Activated CD4-positive, alpha-beta memory T cell treated with anti-CD3 and anti-CD28 coated beads, Interleukin-2, amount 10 ng/mL, durations not matched to agents 7 days and 5 days (primary cell): ENCODE measurements around the gene MAFG. TPM values are rescaled to one million over a fixed set of nuclear protein-coding genes. Genes with fewer than 3 reads are reported as not detected.
"Not testable (repeated sequence)": the region's sequence is repeated elsewhere in the genome, so short reads cannot be mapped to it uniquely, and the experiment has no call there.

Source experiments
- CTCF ChIA-PET: fragments of 350-600 bp; sonication (Branson Sonifier 250); formaldehyde crosslinking; loops from one replicate; lab custom pipeline; 2021; ENCODE audit warnings: antibody characterized with exemption, inconsistent platforms; lab: Charles Lee
- POLR2A ChIA-PET: fragments of 350-600 bp; sonication (Branson Sonifier 250); formaldehyde crosslinking; loops from one replicate; lab custom pipeline; 2021; ENCODE audit warnings: antibody characterized with exemption; lab: Charles Lee
- DNase-seq: peaks from one replicate; pipeline ENCODE4 v3.0.0-alpha.2; 2020
- H3K27ac Mint-ChIP-seq: one replicate; pipeline ENCODE4 v1.8.0; 2021; ENCODE audit warnings: mild to moderate bottlenecking, mixed read lengths
- H3K27me3 Mint-ChIP-seq: one replicate; pipeline ENCODE4 v1.8.0; 2021; ENCODE audit warnings: mixed read lengths
- H3K36me3 Mint-ChIP-seq: one replicate; pipeline ENCODE4 v1.8.0; 2021; ENCODE audit warnings: low read depth, mixed read lengths
- H3K4me1 Mint-ChIP-seq: one replicate; pipeline ENCODE4 v1.8.0; 2021; ENCODE audit warnings: mixed read lengths
- H3K4me3 Mint-ChIP-seq: one replicate; pipeline ENCODE4 v1.8.0; 2021; ENCODE audit warnings: mild to moderate bottlenecking, mixed read lengths
- H3K9me3 Mint-ChIP-seq: one replicate; pipeline ENCODE4 v1.8.0; 2021; ENCODE audit warnings: mixed read lengths
- total RNA-seq, 2 experiments: library from RNA; stranded (reverse); gene quantifications; one replicate each; pipeline ENCODE4 v1.2.3, GENCODE V29; 2021

Gene MAFG
- total RNA-seq, 2 experiments from 2014 or later, result 35.2 to 36.5 TPM

GRCh38 chr17:81955756-81956544 is 28.4 kb upstream of the MAFG start:
- Mint-ChIP-seq H3K36me3 (no peaks in the 10 kb centered on the region), H3K4me1 (peaks cover 4% of the 10 kb centered on the region)
- POLR2A ChIA-PET, result no interaction called here

GRCh38 chr17:81955058-81955681 is 27.6 kb upstream of the MAFG start:
- Mint-ChIP-seq H3K36me3 (no peaks in the 10 kb centered on the region), H3K9me3 (no peaks in the 10 kb centered on the region), H3K27me3 (peaks cover 22% of the 10 kb centered on the region), H3K27ac (no peak overlapping the region), H3K4me1 (peaks cover 4% of the 10 kb centered on the region), H3K4me3 (no peak overlapping the region)
- no peak for DNase-seq
- ChIA-PET POLR2A (interaction anchor here (0.9 kb wide), 1 partner anchor 23 kb away, joined by 3 read pairs; no protein-coding TSS in a partner anchor), CTCF (interaction anchor here (0.7 to 1.0 kb wide), 2 partner anchors 66 to 207 kb away, joined by 3 read pairs; no protein-coding TSS in a partner anchor)

More at GRCh38 chr17:81955756-81956544, 28.4 kb upstream of the MAFG start:
- no peak for DNase-seq
- H3K27ac Mint-ChIP-seq, result no peak overlapping the region
- H3K27me3 Mint-ChIP-seq, result peaks cover 19% of the 10 kb centered on the region
- no peak overlapping the region for H3K4me3 Mint-ChIP-seq
- no peaks in the 10 kb centered on the region for H3K9me3 Mint-ChIP-seq
- CTCF ChIA-PET, result interaction anchor here (0.7 to 1.0 kb wide), 2 partner anchors 65 to 206 kb away, joined by 3 read pairs; no protein-coding TSS in a partner anchor

GRCh38 chr17:81954131-81955057 is 26.9 kb upstream of the MAFG start:
- H3K9me3 Mint-ChIP-seq, result no peaks in the 10 kb centered on the region
- H3K36me3 Mint-ChIP-seq, result no peaks in the 10 kb centered on the region
- CTCF ChIA-PET, result interaction anchor here (0.7 to 1.2 kb wide), 5 partner anchors 10 to 744 kb away, joined by 3 to 5 read pairs (median 3); partner anchors contain the start of genes MAFG and RAB40B
- H3K27me3 Mint-ChIP-seq, result peaks cover 22% of the 10 kb centered on the region
- no peak overlapping the region for H3K27ac Mint-ChIP-seq
- POLR2A ChIA-PET, result interaction anchor here (0.8 to 1.1 kb wide), 3 partner anchors 11 to 69 kb away, joined by 3 read pairs; partner anchors contain the start of gene LRRC45
- DNase-seq, result no peak
- peaks cover 4% of the 10 kb centered on the region for H3K4me1 Mint-ChIP-seq
- no peak overlapping the region for H3K4me3 Mint-ChIP-seq

DNA sequence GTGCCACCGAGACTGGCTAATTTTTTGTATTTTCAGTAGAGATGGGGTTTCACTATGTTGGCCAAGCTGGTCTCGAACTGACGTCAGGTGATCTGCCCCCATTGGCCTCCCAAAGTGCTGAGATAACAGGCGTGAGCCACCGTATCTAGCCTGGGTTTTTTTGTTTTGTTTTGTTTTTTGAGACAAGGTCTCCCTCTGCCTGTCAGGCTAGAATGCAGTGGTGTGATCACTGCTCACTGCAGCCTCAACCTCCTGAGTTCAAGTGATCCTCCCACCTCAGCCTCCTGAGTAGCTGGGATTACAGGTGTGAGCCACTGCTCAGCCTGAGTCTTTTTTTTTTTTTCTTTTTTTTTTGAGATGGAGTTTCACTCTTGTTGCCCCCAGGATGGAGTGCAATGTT is 25.9 kb upstream of the MAFG start:
- DNase-seq, H3K27ac Mint-ChIP-seq, H3K9me3 Mint-ChIP-seq, H3K4me3 Mint-ChIP-seq, H3K36me3 Mint-ChIP-seq, H3K4me1 Mint-ChIP-seq: not testable (repeated sequence)
- POLR2A ChIA-PET, result interaction anchor here (1.1 kb wide), 1 partner anchor 10 kb away, joined by 3 read pairs; no protein-coding TSS in a partner anchor
- CTCF ChIA-PET, result interaction anchor here (0.7 to 1.2 kb wide), 4 partner anchors 9 to 68 kb away, joined by 3 to 5 read pairs (median 3); partner anchors contain the start of gene MAFG
- peaks cover 15% of the 10 kb centered on the region for H3K27me3 Mint-ChIP-seq

DNA sequence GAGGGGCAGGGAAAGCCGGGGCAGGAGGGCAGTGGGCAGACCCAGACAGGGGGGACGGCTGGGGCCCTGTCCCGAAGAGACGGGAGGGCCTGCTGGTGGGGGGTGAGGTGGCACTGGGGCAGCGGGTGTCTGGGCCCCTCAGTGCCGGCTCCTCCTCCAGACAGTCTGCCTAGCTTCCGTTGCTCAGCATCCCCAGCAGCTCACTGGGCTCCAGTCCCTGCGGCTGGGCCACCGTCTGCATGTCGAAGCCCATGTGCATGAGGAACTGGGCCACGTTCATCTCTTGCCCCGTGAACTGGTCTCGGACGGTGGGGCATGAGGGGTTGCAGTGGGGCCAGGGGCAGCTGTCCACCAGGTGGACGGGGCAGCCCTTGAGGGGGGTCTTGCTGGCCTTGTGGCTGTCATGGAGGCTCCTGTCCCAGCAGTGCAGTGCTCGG is 25.3 kb upstream of the MAFG start:
- POLR2A ChIA-PET, result interaction anchor here (1.3 kb wide), 1 partner anchor 24 kb away, joined by 3 read pairs; no protein-coding TSS in a partner anchor
- no peaks in the 10 kb centered on the region for H3K36me3 Mint-ChIP-seq
- DNase-seq, result no peak

DNA sequence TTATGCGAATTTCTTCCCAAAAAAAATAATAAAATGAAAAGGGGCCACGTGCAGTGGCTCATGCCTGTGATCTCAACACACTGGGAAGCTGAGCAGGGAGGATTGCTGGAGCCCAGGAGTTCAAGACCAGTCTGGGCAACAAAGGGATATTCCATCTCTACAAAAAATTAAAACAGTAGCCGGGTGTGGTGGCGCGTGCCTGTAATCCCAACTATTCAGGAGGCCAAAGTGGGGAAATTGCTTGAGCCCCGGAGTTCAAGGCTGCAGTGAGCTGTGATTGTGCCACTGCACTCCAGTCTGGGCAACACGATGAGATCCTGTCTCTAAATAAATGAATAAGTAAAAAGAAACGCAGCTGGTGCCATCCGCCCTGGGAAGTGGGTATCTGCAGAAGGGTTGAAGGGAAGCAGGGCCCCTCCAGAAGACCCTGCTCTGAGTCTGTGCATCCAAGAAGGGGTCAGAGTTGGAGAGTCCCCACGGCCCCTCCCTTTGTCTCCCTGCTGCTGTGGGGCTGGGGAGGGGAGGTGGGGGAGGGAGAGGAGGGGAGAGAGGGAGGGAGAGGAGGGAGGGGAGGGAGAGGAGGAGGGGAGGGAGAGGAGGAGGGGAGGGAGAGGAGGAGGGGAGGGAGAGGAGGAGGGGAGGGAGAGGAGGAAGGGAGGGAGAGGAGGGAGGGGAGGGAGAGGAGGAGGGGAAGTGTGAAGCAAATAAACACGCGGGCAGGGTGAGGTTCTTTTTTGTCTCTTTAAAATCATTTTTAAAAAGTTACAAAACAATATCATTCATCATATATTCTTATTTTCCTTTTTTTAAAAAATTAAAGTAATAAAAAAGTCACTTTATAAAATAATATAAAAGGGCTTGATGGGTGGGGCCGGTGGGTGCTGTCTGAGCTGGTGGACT is 24.5 kb upstream of the MAFG start:
- Mint-ChIP-seq H3K4me1 (no peaks in the 10 kb centered on the region), H3K9me3 (no peaks in the 10 kb centered on the region), H3K27ac (no peak overlapping the region), H3K36me3 (no peaks in the 10 kb centered on the region), H3K4me3 (no peak overlapping the region), H3K27me3 (peaks cover 5% of the 10 kb centered on the region)
- ChIA-PET POLR2A (interaction anchor here (1.3 kb wide), 1 partner anchor 25 kb away, joined by 3 read pairs; no protein-coding TSS in a partner anchor), CTCF (no interaction called here)
- DNase-seq, result no peak

More for the DNA sequence above, 25.3 kb upstream of the MAFG start:
- no peaks in the 10 kb centered on the region for H3K9me3 Mint-ChIP-seq
- CTCF ChIA-PET, result no interaction called here
- H3K27ac Mint-ChIP-seq, result no peak overlapping the region
- no peaks in the 10 kb centered on the region for H3K4me1 Mint-ChIP-seq
- no peak overlapping the region for H3K4me3 Mint-ChIP-seq
- H3K27me3 Mint-ChIP-seq, result peaks cover 10% of the 10 kb centered on the region

- peaks cover 5% of the 10 kb centered on the region for H3K27me3 Mint-ChIP-seq
Observed at GRCh38 chr17:81950501-81950900, 23.0 kb upstream of the MAFG start.

DNA sequence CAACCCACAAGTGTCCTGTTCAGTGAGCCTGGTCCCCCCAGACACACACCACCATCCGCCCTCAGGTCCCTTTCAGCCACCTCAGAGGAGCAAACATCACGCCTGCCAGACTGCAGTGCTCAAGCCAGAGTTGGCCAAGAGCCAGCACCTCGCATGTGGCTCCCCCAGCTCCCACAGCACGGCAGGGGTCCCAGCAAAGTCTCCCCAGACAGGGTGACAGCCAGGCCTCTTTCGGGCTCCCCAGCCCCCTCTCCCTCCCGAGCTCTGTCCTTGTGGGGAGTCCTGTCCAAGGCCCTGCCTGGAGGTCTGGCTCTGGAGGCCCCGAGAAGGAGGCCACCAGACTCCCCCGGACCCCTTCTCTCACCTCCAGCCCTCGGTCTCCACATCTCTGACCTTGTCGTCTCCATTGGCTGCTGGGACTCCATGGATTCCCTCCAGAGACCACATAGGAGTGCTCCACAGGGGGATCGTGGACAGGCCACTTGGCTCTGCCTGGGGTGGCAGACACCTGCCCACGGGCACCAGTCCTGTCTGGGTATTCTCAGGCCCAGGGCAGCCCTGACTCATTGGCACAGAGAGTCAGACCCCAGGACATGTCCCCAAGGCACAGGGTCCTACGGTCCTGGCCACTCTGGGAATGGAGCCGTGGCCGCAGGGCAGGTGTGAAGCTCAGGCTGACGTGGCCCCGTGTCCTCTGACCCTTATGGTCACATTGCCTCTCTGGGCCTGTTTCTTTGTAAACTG is 21.3 kb upstream of the MAFG start:
- Mint-ChIP-seq H3K36me3 (no peaks in the 10 kb centered on the region), H3K9me3 (no peaks in the 10 kb centered on the region), H3K4me1 (no peaks in the 10 kb centered on the region), H3K27ac (no peak overlapping the region), H3K27me3 (peaks cover 5% of the 10 kb centered on the region), H3K4me3 (no peak overlapping the region)
- CTCF ChIA-PET, result no interaction called here
- POLR2A ChIA-PET, result no interaction called here
- DNase-seq, result no peak

More at GRCh38 chr17:81950501-81950900, 23.0 kb upstream of the MAFG start:
- Mint-ChIP-seq H3K4me1 (no peaks in the 10 kb centered on the region), H3K36me3 (no peaks in the 10 kb centered on the region), H3K27ac (no peak overlapping the region), H3K9me3 (no peaks in the 10 kb centered on the region), H3K4me3 (no peak overlapping the region)
- CTCF ChIA-PET, result no interaction called here
- POLR2A ChIA-PET, result interaction anchor here (1.2 kb wide), 1 partner anchor 223 kb away, joined by 3 read pairs; no protein-coding TSS in a partner anchor
- DNase-seq, result no peak

DNA sequence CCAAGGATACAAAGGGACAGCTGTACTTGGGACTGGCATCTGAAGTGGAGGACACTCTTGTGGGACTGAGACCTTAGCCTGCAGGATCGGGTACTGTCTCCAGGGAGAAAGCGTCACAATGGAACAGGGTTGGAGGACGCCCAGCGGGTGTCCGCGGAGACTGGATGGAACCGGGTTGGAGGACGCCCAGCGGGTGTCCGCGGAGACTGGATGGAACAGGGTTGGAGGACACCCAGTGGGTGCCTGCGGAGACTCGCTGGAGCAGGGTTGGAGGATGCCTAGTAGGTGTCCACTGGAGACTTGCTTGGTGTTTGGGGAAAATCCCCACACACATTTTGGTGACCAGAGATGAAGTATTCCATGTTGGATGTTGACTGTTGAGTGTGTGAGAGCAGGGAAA is 19.7 kb upstream of the MAFG start, which contains the start of gene MYADML2:
Gene MYADML2, minus strand, starts transcription at position 45 of the 400 bp plus-strand sequence. CDS start 5,492 bp downstream, outside the sequence.
- no peak for DNase-seq
- ChIA-PET CTCF (no interaction called here), POLR2A (no interaction called here)
- H3K4me3 Mint-ChIP-seq, result no peak within 1 kb of the TSS
- H3K36me3 Mint-ChIP-seq, result no peaks in the 10 kb centered on the region
- no peaks in the 10 kb centered on the region for H3K9me3 Mint-ChIP-seq
- H3K27me3 Mint-ChIP-seq, result peaks cover 2% of the 10 kb centered on the region
- no peak within 1 kb of the TSS for H3K27ac Mint-ChIP-seq
- no peaks in the 10 kb centered on the region for H3K4me1 Mint-ChIP-seq

- no peaks in the 10 kb centered on the region for H3K27me3 Mint-ChIP-seq
- no peaks in the 10 kb centered on the region for H3K9me3 Mint-ChIP-seq
- ChIA-PET CTCF (interaction anchor here (1.4 to 1.7 kb wide), 2 partner anchors 9 to 15 kb away, joined by 3 to 5 read pairs; no protein-coding TSS in a partner anchor), POLR2A (no interaction called here)
- no peak for DNase-seq
- no peaks in the 10 kb centered on the region for H3K4me1 Mint-ChIP-seq
- H3K27ac Mint-ChIP-seq, result no peak overlapping the region
- H3K36me3 Mint-ChIP-seq, result no peaks in the 10 kb centered on the region
- H3K4me3 Mint-ChIP-seq, result no peak overlapping the region
Observed at GRCh38 chr17:81944858-81945257, 17.3 kb upstream of the MAFG start.

- no peaks in the 10 kb centered on the region for H3K9me3 Mint-ChIP-seq
- no peak overlapping the region for H3K4me3 Mint-ChIP-seq
- H3K36me3 Mint-ChIP-seq, result no peaks in the 10 kb centered on the region
- H3K4me1 Mint-ChIP-seq, result peaks cover 6% of the 10 kb centered on the region
- H3K27me3 Mint-ChIP-seq, result no peaks in the 10 kb centered on the region
- ChIA-PET CTCF (interaction anchor here (0.7 kb wide), 1 partner anchor 81 kb away, joined by 3 read pairs; no protein-coding TSS in a partner anchor), POLR2A (no interaction called here)
- no peak for DNase-seq
- no peak overlapping the region for H3K27ac Mint-ChIP-seq
Observed at GRCh38 chr17:81942167-81942553, 14.6 kb upstream of the MAFG start.
